Coronary artery (tissue), 2 donors: ENCODE measurements around the gene IMPA2.

ENCODE experiments used
- DNase-seq: peaks from one replicate; pipeline ENCODE4 v3.0.0-alpha.2; 2017; ENCODE audit warnings: low spot score
- H3K27ac ChIP-seq, 2 donors: fragments of 200-600 bp; sonication (generic); one replicate each; pipeline ENCODE4 v1.5.1; 2016 to 2019
- H3K4me3 ChIP-seq: fragments of 200-600 bp; sonication (generic); 2 replicates; pipeline ENCODE4 v1.5.1; 2016; ENCODE audit warnings: mild to moderate bottlenecking, moderate library complexity
- TF ChIP-seq, protein P1 (sequence below): fragments of 200-600 bp; sonication (generic); IDR thresholded peaks from one replicate; pipeline ENCODE4 v1.5.1; 2019; ENCODE audit warnings: antibody characterized with exemption

IMPA2 gene

DNA sequence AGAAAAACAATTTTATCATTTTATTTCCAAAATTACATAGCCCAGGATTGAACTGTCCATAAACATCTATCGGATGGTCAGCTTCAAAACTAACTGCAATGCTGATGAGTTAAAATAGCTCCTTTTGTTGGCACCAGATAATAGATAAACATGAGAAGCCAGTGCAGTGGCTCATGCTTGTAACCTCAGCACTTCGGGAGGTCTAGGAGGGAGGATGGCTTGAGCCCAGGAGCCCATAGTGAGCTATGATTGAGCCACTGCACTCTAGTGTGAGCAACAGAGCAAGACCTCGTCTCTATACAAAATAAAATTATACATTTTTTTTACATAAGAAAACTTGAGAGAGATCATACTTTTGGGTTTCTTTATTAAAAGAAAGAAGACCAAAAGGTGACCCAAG, 34.6 kb upstream of the IMPA2 start:
- TF ChIP-seq, protein P1, sequence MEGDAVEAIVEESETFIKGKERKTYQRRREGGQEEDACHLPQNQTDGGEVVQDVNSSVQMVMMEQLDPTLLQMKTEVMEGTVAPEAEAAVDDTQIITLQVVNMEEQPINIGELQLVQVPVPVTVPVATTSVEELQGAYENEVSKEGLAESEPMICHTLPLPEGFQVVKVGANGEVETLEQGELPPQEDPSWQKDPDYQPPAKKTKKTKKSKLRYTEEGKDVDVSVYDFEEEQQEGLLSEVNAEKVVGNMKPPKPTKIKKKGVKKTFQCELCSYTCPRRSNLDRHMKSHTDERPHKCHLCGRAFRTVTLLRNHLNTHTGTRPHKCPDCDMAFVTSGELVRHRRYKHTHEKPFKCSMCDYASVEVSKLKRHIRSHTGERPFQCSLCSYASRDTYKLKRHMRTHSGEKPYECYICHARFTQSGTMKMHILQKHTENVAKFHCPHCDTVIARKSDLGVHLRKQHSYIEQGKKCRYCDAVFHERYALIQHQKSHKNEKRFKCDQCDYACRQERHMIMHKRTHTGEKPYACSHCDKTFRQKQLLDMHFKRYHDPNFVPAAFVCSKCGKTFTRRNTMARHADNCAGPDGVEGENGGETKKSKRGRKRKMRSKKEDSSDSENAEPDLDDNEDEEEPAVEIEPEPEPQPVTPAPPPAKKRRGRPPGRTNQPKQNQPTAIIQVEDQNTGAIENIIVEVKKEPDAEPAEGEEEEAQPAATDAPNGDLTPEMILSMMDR = no peak
- no peak for DNase-seq
- peak overlapping the region; percentile 96 to 97 for H3K27ac ChIP-seq
- H3K4me3 ChIP-seq = peak overlapping the region; percentile 74

DNA sequence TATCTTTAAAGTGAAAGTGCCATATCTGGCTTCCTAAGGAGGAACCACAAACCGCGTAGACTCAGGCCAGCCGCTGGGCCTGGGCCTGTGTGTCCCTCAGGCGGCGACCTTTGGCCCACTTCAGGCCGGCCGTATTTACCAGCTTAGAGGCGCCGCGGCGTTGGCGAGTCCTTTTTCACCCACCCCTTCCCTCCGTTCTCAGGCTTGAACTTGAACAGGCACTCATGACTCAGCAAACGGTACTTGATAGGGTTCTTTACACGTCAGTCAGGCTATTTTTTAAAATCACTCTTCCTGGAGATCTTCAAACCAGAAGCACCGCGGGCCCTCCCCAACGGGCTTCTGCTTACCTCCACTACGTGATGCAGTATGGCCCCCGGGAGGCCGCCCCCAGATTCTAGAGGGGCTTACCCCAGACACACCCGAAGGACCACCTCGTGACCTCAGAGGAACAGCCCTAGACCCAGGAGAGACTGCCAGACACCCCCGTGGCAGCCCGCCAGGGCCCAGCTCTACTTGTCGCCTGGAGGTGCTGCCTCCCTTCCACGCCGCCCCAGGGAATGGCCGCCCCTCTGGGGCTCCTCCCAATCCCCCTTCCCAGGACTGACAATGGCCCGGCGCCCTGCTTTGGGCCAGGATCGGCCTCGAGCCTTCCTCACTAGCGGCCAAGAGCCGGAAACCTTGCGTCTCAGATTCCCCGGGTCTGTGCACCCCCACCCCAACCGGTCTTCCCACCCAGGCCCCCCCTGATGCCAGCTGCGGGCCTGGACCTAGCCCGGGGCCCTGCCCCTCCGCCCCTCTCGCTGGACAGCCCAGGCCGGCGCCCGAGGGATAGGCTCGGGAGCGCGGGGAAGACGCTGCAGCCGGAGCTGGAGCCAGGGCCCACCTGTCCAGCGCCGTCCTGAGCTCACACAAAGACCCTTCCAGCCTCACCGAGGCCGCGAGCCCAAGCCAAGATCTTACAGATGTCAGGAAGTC, 33.8 kb upstream of the IMPA2 start:
- TF ChIP-seq, protein P1 = no peak
- H3K27ac ChIP-seq = peak overlapping the region; percentile 96 to 97
- H3K4me3 ChIP-seq = peak overlapping the region; percentile 74
- DNase-seq = peak; percentile 96

DNA sequence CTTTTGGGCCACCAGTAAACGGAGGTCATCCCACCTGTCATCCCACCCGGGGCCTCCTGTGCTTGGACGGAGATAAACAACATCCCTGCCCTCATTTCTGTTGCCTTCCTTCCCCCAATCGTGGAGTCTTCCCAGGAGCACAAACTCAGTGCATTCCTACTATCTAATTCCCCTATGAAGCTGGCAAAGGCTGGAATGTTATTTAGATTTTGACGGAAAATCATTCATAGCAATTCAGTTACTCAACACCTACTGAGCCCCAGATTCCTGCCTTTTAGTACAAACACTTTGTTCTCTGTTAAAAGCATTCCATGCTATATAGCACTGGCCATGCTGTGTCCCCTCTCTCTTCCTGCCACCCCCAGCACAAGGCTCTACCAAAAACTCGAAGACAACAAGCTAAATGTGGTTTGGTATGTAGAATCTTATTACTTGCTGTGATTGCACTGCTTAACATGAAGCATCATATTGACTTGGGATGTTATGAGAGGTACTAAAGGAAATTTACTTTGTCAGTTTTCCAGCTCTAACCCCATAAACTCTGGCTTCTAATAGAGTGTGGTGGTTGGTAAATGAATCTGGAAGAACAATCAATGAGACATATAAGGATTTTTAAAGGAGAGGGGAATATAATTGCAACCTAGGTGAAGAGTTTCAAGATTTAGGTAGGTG, 32.3 kb upstream of the IMPA2 start:
- TF ChIP-seq, protein P1 = no peak
- peak overlapping the region in 1 of 2 donors; percentile 61 for H3K27ac ChIP-seq
- no peak overlapping the region for H3K4me3 ChIP-seq
- no peak for DNase-seq

DNA sequence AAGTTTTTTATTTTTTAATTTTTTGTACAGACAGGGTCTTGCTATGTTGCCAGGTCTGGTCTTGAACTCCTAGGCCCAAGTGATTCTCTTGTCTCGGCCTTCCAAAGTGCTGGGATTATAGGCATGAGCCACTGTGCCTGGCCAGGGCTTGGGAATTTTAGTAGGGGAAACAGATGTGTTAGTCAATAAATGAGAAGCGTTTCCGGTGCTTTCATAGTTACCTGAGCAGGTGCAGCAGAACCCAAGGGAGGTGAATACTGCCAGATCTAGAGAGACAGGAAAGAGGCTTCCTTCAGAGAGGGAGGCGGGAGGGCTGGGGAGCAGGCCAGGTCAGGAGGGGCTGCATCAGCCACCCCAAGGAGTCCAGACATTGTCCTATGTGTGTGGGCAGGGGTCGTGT, 30.5 kb upstream of the IMPA2 start:
- DNase-seq = no peak
- Histone ChIP-seq H3K27ac (no peak overlapping the region), H3K4me3 (no peak overlapping the region)
- TF ChIP-seq, protein P1 = no peak

DNA sequence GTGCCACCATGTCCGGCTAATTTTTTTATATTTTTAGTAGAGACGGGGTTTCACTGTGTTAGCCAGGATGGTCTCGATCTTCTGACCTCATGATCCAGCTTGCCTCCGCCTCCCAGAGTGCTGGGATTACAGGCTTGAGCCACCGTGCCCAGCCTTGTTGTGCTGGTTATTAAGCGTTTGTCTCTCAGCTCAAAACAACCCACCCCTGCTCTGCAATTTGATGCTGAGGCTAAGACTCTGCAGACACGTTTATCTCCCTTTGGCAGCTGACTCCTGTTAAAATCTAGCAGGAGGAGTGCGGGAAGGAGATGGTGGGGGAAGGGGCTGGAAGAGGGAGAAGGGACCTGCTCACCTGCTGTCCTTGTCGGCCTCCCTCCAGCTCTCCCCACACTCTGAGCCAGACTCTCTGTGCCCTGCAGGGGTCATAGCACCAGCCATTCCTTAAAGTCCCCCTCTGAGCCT, 29.9 kb upstream of the IMPA2 start:
- no peak for DNase-seq
- TF ChIP-seq, protein P1 = no peak
- Histone ChIP-seq H3K27ac (no peak overlapping the region), H3K4me3 (no peak overlapping the region)

DNA sequence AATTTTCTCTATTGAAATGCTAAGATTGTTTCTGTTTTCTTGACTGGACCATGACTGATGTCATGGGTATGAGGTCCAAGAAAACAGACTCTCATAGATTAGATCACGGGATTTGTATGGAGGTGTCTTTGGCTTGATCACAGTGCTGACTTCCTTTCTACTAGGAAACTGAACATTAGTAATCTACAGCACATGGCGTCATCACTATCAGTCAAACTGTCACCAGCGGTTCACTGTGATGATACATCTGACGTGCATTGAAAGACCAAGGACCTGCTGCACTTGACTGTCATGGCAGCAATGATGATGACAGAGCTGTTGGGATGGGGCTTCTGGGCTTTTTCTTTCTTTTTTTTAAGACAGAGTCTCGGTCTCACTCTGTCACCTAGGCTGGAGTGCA, 28.2 kb upstream of the IMPA2 start:
- Histone ChIP-seq H3K4me3 (no peak overlapping the region), H3K27ac (no peak overlapping the region)
- DNase-seq = no peak
- TF ChIP-seq, protein P1 = no peak
